Measurements from ENCODE around the gene SLC34A2. TPM values are rescaled to one million over a fixed set of nuclear protein-coding genes. Genes with fewer than 3 reads are reported as not detected.

SLC34A2 gene
- total RNA-seq, 1 experiment from 2014 or later, result 0.77 TPM

- no peaks in the 10 kb centered on the region for H3K4me1 ChIP-seq (ENCODE audit: control insufficient read depth, insufficient read depth, low read length)
- H3K4me3 ChIP-seq (ENCODE audit: low read depth in 2 of 2, low read length in 2 of 2), result no peak overlapping the region
- ChIA-PET POLR2A (no interaction called here), CTCF (no interaction called here)
- intact Hi-C loops (cut with micrococcal nuclease; ENCODE audit: unreplicated experiment), result no loop called here
- no peaks in the 10 kb centered on the region for H3K9me3 ChIP-seq (ENCODE audit: control insufficient read depth, insufficient read depth, low read depth, low read length)
- in situ Hi-C loops (cut with HindIII; ENCODE audit: low pct_unique_long_range_greater_than_20kb, low sequenced_read_pairs), result no loop called here
- DNase-seq (ENCODE audit: low read depth, low spot score) (no peak), ATAC-seq (no peak)
- H3K27ac ChIP-seq (ENCODE audit: low read length), result no peak overlapping the region
- no peaks in the 10 kb centered on the region for H3K27me3 ChIP-seq (ENCODE audit: control insufficient read depth, insufficient read depth, low read length)
- no peak for TF ChIP-seq REST (IDR thresholded peaks at IDR 0.05; ENCODE audit: insufficient read depth in 1 of 2, low read depth in 2 of 2, low read length in 1 of 2)
- TF ChIP-seq CTCF (IDR thresholded peaks at IDR 0.05), result no peak
- no peak for TF ChIP-seq POLR2AphosphoS5 (IDR thresholded peaks at IDR 0.05; ENCODE audit: low read depth, low read length)
- no peak for TF ChIP-seq TCF7L2 (IDR thresholded peaks at IDR 0.05; ENCODE audit: low read depth, low read length)
- TF ChIP-seq SIN3A (IDR thresholded peaks at IDR 0.05; ENCODE audit: borderline replicate concordance, insufficient read depth, low read depth, low read length), result no peak
- H3K36me3 ChIP-seq (ENCODE audit: control insufficient read depth, insufficient read depth, low read length), result no peaks in the 10 kb centered on the region
- no TSS peak for BruUV-seq (replicated peaks)
Observed at GRCh38 chr4:25637581-25638220, 17.9 kb upstream of the SLC34A2 start.

GRCh38 chr4:25638221-25638601 lies 17.4 kb upstream of the SLC34A2 start:
- in situ Hi-C loops (cut with HindIII; ENCODE audit: low pct_unique_long_range_greater_than_20kb, low sequenced_read_pairs), result no loop called here
- POLR2A ChIA-PET, result no interaction called here
- no TSS peak for BruUV-seq (replicated peaks)

More at GRCh38 chr4:25638221-25638601, 17.4 kb upstream of the SLC34A2 start:
- H3K4me3 ChIP-seq (ENCODE audit: low read depth in 2 of 2, low read length in 2 of 2), result no peak overlapping the region
- intact Hi-C loops (cut with micrococcal nuclease; ENCODE audit: unreplicated experiment), result no loop called here
- H3K9me3 ChIP-seq (ENCODE audit: control insufficient read depth, insufficient read depth, low read depth, low read length), result no peaks in the 10 kb centered on the region
- CTCF ChIA-PET, result interaction anchor here (0.7 kb wide), 1 partner anchor 72 kb away, joined by 12 read pairs; no protein-coding TSS in a partner anchor
- no peaks in the 10 kb centered on the region for H3K4me1 ChIP-seq (ENCODE audit: control insufficient read depth, insufficient read depth, low read length)
- no peak for ATAC-seq
- no peaks in the 10 kb centered on the region for H3K36me3 ChIP-seq (ENCODE audit: control insufficient read depth, insufficient read depth, low read length)
- no peak overlapping the region for H3K27ac ChIP-seq (ENCODE audit: low read length)
- DNase-seq (ENCODE audit: low read depth, low spot score), result no peak
- TF ChIP-seq POLR2AphosphoS5 (IDR thresholded peaks at IDR 0.05; ENCODE audit: low read depth, low read length), result no peak
- no peak for TF ChIP-seq CTCF (IDR thresholded peaks at IDR 0.05)
- TF ChIP-seq REST (IDR thresholded peaks at IDR 0.05; ENCODE audit: insufficient read depth in 1 of 2, low read depth in 2 of 2, low read length in 1 of 2), result no peak
- TF ChIP-seq TCF7L2 (IDR thresholded peaks at IDR 0.05; ENCODE audit: low read depth, low read length), result no peak
- no peak for TF ChIP-seq SIN3A (IDR thresholded peaks at IDR 0.05; ENCODE audit: borderline replicate concordance, insufficient read depth, low read depth, low read length)
- no peaks in the 10 kb centered on the region for H3K27me3 ChIP-seq (ENCODE audit: control insufficient read depth, insufficient read depth, low read length)

All from Panc1 (cell line).